CD4-positive, alpha-beta T cell treated with Interleukin-6 for 4 hours (primary cell): ENCODE measurements around the gene YJEFN3.

Source experiments
- DNase-seq: peaks from one replicate; pipeline ENCODE4 v3.0.0-alpha.2; 2020; ENCODE audit warnings: mixed read lengths

Gene YJEFN3

DNA sequence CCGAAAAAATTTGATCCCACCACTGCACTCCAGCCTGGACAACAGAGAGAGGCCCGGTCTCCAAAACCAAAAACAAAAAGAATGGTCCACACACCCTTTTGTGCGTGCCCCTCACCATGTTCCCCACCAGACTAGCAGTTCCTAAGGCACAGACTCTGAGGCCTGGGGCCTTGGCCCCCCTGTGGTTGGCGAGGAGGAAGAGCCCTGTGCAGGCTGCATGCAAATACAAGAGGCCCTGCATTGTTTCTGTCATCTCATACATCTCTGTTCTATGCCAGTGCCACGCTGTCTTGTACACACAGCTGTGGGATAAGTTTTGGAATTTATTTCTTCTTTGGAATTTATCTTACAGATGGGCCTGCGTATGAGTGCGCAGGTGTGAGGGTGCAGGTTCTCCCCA lies 4.7 kb upstream of the YJEFN3 start:
- no peak for DNase-seq

DNA sequence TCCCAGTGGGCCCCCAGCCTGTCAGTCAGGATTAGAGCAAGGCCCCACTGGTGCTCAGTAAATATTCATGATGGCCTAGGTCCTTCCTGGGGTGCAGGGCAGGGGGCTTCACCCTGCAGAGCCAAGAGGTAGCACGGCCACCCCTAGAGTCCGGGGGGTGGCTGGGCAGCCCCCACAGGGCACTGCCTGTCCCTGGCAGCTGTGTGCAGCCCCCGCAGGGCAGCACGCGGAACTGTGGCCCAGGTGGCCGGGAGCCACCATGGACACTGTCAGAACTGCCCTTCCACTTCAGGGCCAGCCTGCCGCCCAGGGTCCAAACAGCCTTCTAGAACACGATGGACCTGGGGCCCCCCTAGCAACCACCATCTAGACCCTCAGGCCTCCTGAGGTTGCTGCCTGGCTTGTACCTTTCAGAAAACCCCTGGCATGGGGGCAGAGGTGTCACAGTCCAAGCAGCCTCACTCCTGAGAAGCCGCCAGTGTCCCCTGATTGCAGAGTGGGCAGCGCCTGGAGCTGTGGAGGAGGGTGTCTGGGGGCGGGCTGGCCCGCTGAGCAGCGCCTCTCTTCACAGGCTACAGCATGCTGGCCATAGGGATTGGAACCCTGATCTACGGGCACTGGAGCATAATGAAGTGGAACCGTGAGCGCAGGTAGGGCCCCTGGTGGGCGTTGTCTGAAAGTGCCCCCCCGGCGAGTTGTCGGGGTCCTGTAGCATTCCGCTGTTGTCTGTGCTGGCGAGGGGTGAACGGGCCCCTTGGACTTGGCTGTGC lies 2.9 kb upstream of the YJEFN3 start:
- DNase-seq = no peak

- DNase-seq = no peak
Observed at GRCh38 chr19:19526581-19527370, 1.9 kb upstream of the YJEFN3 start.

DNA sequence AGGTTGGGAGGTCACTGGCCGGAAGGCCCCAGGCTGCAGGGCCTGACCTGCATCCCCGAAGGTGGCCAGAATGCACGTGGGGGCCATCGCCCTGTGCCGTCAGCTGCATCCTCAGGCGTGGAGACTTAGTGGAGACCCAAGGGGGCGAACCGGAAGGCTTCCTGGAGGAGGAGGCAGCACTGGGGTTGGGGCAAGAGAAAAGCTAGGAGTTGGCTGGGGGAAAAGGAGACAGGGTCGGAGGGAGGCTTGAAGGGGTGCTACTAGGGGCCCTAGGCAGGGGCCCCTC lies 1.4 kb upstream of the YJEFN3 start:
- DNase-seq = no peak

GRCh38 chr19:19527674-19528625 lies 761 bp upstream of the YJEFN3 start:
- no peak for DNase-seq

- no peak for DNase-seq
Observed at GRCh38 chr19:19529783-19530422, 1.2 kb downstream of the YJEFN3 start.

DNA sequence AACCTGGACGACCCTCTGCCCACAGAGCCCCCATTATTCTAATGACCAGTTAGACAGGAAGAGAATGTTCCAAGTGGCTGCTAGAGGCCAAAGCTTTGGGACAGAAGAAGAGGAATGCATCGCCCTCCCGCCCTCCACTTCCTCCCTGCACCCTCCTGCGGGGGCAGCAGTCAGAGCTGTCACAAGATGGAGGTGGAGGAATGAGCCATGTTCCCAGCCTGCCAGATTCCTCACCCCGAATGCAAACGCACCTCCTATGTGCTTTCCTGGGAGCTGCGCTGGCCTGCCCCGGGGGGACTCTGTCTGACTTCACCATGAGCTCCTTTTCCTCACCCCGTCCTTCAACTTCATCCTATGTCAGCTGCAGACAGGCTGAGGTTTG lies 1.7 kb downstream of the YJEFN3 start:
- no peak for DNase-seq

DNA sequence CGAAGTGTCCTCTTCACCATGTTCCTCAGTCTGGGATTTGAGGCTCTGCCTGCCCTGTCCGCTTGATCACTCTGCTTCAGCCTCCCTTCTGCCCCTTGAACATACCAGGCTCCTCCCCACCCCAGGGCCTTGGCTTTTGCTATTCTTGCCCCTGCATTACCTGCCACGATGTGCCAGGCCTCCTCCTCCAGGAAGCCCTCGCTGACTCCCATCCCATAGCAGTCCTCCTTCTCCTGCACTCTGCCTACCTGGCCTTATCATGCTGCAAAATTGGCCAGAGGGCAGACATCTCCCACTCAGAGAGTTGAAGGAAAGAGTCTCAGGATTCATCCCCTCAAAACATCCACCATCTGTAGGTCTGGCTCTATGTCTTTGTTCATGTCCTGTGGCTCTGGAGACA lies 2.2 kb downstream of the YJEFN3 start:
- DNase-seq = no peak

GRCh38 chr19:19531951-19532805 lies 3.5 kb downstream of the YJEFN3 start:
- peak; percentile 92 for DNase-seq

GRCh38 chr19:19532806-19533701 lies 4.3 kb downstream of the YJEFN3 start:
- DNase-seq = no peak

DNA sequence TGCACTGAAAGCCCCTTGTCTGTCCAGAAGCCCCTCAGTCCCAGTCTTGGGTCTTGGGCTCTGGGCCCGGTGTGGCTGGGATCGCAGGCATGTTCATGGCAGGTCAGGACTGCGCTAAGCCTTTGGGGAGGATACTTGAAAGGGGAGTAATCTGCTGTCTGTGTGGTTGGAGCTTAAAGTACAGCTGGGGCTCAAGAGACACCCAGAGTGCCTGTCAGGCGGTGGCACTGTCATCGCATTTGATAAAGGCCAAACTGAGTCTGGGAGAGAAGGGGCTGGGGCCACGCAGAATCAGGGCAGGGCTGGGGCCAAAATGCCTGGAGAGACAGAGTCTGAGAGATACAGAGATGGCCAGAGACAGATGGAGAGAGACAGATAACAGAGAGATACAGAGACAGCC lies 5.1 kb downstream of the YJEFN3 start:
- DNase-seq = no peak

DNA sequence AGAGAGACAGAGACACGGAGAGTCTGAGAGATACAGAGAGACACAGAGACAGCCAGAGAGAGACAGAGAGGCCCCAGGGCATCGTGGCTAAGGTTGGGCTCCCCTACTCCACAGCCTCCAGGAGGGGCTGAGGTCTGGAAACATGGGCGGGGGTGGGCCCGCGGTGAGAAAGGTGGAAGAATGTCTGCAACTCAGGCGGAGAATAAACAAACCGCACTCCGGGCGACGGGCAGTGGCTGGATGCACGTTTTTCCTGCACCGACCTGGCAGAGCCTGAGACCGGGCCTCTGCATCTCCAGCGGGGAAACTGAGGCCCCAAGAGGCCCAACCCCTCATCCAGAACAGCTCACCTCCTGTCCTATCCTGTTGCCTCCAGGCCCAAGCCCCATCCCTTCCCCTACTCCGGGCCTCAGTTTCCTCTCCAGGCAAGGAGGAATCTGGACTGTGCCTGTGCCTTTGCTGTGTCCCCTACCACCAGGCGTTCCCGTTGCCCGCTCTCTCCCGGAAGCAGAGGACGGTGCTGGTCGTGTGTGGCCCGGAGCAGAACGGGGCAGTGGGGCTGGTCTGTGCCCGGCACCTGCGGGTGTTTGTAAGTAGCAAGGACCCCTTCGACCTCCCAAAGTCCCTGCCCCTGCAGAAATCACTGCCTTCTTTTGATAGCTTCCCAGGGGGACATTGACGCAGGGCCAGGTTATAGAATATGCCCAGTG lies 6.0 kb downstream of the YJEFN3 start:
- DNase-seq = no peak

- DNase-seq = no peak
Observed at GRCh38 chr19:19535311-19536191, 6.8 kb downstream of the YJEFN3 start.

- no peak for DNase-seq
Observed at GRCh38 chr19:19537075-19538048, 8.7 kb downstream of the YJEFN3 start.

GRCh38 chr19:19538061-19538784 lies 9.5 kb downstream of the YJEFN3 start, which contains the start of gene CILP2:
Gene CILP2 (plus strand): TSS chr19:19538265. CDS start chr19:19538350, 85 bp downstream.
- peak; percentile 57 for DNase-seq

DNA sequence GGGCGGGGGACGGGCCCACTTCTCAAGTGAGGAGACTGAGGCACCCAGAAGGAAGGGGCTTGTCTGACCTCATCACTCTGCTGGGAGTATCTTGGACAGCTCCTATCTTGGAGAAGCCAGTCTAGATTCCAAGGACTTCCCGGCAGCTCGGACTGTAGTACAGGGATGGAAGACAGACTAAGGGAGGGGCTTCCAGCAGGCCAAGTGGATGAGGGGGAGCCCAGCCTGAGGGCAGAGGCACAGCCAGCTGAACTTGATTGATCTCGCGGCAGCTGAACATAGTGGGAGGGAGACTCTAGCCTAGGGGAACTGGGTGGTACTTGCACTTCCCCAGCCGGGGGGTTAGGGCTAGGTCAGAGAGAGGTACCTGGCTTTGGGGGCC lies 10.1 kb downstream of the YJEFN3 start:
- DNase-seq = no peak

- no peak for DNase-seq
Observed at GRCh38 chr19:19539698-19540063, 11.0 kb downstream of the YJEFN3 start.
